Activated CD4-positive, alpha-beta T cell treated with anti-CD3 and anti-CD28 coated beads for 24 hours (primary cell): ENCODE data around the gene IQGAP1.

ENCODE experiments used
- DNase-seq, 2 donors: peaks; one replicate each; pipeline ENCODE4 v3.0.0-alpha.2; 2020; ENCODE audit warnings: low read depth in 2 of 2

The IQGAP1 gene

DNA sequence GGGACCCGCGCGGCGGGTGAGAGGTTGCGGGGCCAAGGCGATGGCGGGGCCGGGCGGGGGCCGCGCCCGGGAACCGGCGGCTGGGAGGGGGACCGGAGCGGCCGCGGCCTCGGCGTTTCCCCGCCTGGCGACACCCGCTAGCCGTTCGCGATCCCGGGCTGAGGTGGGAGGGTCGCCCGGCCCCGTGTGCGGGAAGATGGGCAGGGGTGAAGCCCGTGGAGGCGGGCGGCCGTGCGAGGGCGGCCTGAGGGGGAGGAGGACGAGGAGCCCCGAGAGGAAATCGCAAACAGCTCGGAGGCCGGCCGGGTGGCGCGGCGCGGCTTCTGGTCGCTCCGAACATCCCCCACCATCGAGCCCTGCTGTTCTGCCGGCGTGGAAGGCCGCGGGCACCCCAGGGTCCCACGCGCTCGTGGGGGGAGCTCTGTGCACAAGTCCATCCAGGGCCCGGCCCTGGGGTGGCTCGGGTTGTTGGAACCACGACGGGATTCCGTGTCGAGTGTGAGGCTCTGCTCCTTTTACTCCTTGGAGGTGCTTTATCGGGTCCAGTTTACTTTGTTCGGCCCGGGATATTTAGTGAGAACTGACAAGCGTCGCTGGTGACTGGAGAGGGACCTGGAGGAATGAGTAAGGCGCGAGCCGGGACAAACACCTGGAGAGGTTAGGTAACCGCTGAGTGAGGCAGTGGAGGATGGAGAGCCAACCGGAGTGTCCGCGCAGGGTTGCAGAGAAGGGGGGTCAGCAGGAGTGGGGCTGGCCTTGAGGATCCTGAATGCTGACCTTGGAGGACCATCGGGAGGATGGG is 142.4 kb downstream of the IQGAP1 start:
- peak; percentile 17 to 19 for DNase-seq

DNA sequence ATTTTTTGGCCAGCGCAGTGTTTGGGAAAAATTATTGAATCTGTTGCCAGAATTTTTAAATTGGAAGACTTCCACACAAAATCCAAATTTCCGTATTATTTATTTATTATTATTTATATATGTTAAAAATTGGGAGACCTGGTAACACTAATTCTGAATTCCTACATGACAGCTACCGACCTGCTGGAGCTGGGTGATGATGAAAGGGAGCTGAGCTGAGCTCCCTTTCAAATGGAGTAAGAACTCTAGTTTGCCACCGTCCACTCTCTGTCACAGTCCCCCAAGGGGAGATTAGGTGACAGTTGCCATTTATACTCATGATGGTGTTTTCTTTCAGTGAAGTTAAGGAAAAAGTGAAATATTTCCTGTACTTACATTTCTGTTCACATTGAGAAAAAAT is 143.1 kb downstream of the IQGAP1 start:
- DNase-seq, result no peak

GRCh38 chr15:90535254-90535653 is 147.2 kb downstream of the IQGAP1 start:
- DNase-seq, result no peak

DNA sequence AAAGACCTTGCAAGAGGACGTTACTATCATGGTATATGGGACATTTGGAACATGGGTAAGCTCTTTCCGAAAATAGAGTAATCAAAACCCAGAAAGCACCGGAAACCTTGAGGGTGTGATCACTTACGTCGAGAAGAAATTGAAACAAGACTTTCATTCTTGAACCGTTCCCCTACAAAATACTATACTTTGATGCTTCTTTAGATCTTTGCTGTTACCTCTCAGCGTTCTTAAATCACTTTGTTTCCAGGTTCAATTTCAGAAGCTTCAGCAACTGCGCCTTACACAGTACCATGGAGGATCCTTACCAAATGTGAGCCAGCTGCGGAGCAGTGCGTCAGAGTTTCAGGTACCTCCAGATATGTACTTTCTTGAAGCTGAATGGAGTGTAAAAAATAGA is 151.7 kb downstream of the IQGAP1 start:
- DNase-seq, result peak in 1 of 2 donors; percentile 21

DNA sequence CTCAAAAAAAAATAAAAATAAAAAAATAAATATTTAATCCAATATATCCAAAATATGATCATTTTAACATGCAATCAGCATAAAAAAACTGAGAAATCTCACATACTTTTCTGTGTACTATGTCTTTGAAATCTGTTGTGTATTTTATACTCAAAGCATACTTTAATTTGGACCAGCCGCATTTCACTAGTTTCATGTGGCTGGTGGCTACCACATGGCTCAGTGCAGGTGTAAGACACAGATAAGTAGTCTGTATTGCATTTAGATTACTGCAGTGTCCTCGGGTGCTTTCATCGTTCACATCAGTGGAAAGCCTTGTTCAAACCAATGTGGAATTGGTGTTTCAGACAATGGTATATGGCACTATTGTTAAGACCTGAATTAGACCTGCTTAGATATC is 152.7 kb downstream of the IQGAP1 start:
- DNase-seq, result no peak

DNA sequence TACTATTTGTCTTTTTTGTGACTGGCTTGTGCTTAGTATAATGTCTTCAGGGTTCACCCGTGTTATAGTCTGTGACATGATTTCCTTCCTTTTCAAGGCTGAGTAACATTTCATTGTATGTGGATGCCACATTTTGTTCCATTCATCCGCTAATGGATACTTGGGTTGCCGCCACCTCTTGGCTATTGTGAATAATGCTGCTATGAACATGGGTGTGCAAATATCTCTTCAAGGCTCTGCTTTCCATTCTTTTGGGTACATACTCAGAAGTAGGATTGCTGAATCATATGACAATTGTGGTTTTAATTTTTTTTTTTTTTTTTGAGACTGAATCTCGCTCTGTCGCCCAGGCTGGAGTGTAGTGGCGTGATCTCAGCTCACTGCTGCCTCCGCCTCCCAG is 157.1 kb downstream of the IQGAP1 start:
- no peak for DNase-seq

DNA sequence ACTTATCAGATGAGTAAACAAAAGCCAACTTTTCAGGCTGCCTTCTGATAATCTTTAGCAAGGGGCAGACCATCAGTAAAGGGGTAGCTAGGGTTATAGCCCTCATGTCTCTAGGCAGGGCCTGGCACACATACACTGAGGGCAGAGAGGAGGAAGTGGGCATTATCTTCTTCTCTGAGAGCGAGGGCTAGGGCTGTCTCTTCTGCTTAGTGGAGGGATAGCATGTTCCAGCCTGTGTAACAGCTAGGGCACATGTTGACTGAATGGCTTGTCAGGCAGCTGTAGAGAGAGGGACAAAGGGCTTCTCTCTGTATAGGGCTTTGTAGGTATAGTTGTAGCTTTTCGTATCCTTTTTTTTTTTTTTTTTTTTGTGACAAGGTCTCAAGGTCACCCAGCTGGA is 159.5 kb downstream of the IQGAP1 start:
- no peak for DNase-seq

GRCh38 chr15:90550919-90551318 is 162.9 kb downstream of the IQGAP1 start:
- no peak for DNase-seq
